ENCODE data around the gene TRIM66.

TRIM66 gene

GRCh38 chr11:8587915-8588314, 94.5 kb downstream of the TRIM66 start:
- H3K4me3 ChIP-seq (ENCODE audit: low read depth, low read length) = no peak overlapping the region
- no peaks in the 10 kb centered on the region for H3K36me3 ChIP-seq
- TF ChIP-seq, protein P1, sequence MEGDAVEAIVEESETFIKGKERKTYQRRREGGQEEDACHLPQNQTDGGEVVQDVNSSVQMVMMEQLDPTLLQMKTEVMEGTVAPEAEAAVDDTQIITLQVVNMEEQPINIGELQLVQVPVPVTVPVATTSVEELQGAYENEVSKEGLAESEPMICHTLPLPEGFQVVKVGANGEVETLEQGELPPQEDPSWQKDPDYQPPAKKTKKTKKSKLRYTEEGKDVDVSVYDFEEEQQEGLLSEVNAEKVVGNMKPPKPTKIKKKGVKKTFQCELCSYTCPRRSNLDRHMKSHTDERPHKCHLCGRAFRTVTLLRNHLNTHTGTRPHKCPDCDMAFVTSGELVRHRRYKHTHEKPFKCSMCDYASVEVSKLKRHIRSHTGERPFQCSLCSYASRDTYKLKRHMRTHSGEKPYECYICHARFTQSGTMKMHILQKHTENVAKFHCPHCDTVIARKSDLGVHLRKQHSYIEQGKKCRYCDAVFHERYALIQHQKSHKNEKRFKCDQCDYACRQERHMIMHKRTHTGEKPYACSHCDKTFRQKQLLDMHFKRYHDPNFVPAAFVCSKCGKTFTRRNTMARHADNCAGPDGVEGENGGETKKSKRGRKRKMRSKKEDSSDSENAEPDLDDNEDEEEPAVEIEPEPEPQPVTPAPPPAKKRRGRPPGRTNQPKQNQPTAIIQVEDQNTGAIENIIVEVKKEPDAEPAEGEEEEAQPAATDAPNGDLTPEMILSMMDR (IDR thresholded peaks at IDR 0.05; ENCODE audit: low read depth, low read length) = no peak
- H3K27ac ChIP-seq = no peak overlapping the region
- H3K9me3 ChIP-seq (ENCODE audit: severe bottlenecking) = peaks cover 4% of the 10 kb centered on the region
- DNase-seq = no peak
- no peaks in the 10 kb centered on the region for H3K27me3 ChIP-seq (ENCODE audit: insufficient read depth, low read depth, severe bottlenecking)

GRCh38 chr11:8586805-8587204, 95.7 kb downstream of the TRIM66 start:
- DNase-seq = no peak
- Histone ChIP-seq H3K4me3 (ENCODE audit: low read depth, low read length) (no peak overlapping the region), H3K27me3 (ENCODE audit: insufficient read depth, low read depth, severe bottlenecking) (no peaks in the 10 kb centered on the region), H3K27ac (no peak overlapping the region), H3K36me3 (no peaks in the 10 kb centered on the region), H3K9me3 (ENCODE audit: severe bottlenecking) (peaks cover 4% of the 10 kb centered on the region)
- TF ChIP-seq, protein P1 (IDR thresholded peaks at IDR 0.05; ENCODE audit: low read depth, low read length) = no peak

- no peak for DNase-seq
- Histone ChIP-seq H3K36me3 (no peaks in the 10 kb centered on the region), H3K27me3 (ENCODE audit: insufficient read depth, low read depth, severe bottlenecking) (no peaks in the 10 kb centered on the region), H3K4me3 (ENCODE audit: low read depth, low read length) (no peak overlapping the region), H3K9me3 (ENCODE audit: severe bottlenecking) (peaks cover 4% of the 10 kb centered on the region), H3K27ac (no peak overlapping the region)
- TF ChIP-seq, protein P1 (IDR thresholded peaks at IDR 0.05; ENCODE audit: low read depth, low read length) = no peak
Observed at GRCh38 chr11:8586184-8586583, 96.3 kb downstream of the TRIM66 start.

- Histone ChIP-seq H3K27me3 (ENCODE audit: insufficient read depth, low read depth, severe bottlenecking) (no peaks in the 10 kb centered on the region), H3K4me3 (ENCODE audit: low read depth, low read length) (no peak overlapping the region), H3K27ac (no peak overlapping the region), H3K36me3 (no peaks in the 10 kb centered on the region), H3K9me3 (ENCODE audit: severe bottlenecking) (peaks cover 4% of the 10 kb centered on the region)
- DNase-seq = no peak
- TF ChIP-seq, protein P1 (IDR thresholded peaks at IDR 0.05; ENCODE audit: low read depth, low read length) = no peak
Observed at GRCh38 chr11:8584511-8584910, 98.0 kb downstream of the TRIM66 start.

GRCh38 chr11:8584082-8584481, 98.4 kb downstream of the TRIM66 start:
- Histone ChIP-seq H3K36me3 (no peaks in the 10 kb centered on the region), H3K9me3 (ENCODE audit: severe bottlenecking) (peaks cover 4% of the 10 kb centered on the region), H3K27me3 (ENCODE audit: insufficient read depth, low read depth, severe bottlenecking) (no peaks in the 10 kb centered on the region), H3K4me3 (ENCODE audit: low read depth, low read length) (no peak overlapping the region), H3K27ac (no peak overlapping the region)
- TF ChIP-seq, protein P1 (IDR thresholded peaks at IDR 0.05; ENCODE audit: low read depth, low read length) = no peak
- DNase-seq = no peak

- H3K27me3 ChIP-seq (ENCODE audit: insufficient read depth, low read depth, severe bottlenecking) = no peaks in the 10 kb centered on the region
- no peak overlapping the region for H3K4me3 ChIP-seq (ENCODE audit: low read depth, low read length)
- no peak for DNase-seq
- H3K27ac ChIP-seq = no peak overlapping the region
- no peaks in the 10 kb centered on the region for H3K36me3 ChIP-seq
- TF ChIP-seq, protein P1 (IDR thresholded peaks at IDR 0.05; ENCODE audit: low read depth, low read length) = no peak
- H3K9me3 ChIP-seq (ENCODE audit: severe bottlenecking) = no peaks in the 10 kb centered on the region
Observed at GRCh38 chr11:8581300-8581699, 101.2 kb downstream of the TRIM66 start.
